Stromal cell of bone marrow (primary cell): Measurements from ENCODE around the gene CWC15.
"Not testable (repeated sequence)": the region's sequence is repeated elsewhere in the genome, so short reads cannot be mapped to it uniquely, and the experiment has no call there.

Experiments used
- DNase-seq: peaks from one replicate; pipeline ENCODE4 v3.0.0-alpha.2; 2012; ENCODE audit warnings: low read depth

CWC15 gene

DNA sequence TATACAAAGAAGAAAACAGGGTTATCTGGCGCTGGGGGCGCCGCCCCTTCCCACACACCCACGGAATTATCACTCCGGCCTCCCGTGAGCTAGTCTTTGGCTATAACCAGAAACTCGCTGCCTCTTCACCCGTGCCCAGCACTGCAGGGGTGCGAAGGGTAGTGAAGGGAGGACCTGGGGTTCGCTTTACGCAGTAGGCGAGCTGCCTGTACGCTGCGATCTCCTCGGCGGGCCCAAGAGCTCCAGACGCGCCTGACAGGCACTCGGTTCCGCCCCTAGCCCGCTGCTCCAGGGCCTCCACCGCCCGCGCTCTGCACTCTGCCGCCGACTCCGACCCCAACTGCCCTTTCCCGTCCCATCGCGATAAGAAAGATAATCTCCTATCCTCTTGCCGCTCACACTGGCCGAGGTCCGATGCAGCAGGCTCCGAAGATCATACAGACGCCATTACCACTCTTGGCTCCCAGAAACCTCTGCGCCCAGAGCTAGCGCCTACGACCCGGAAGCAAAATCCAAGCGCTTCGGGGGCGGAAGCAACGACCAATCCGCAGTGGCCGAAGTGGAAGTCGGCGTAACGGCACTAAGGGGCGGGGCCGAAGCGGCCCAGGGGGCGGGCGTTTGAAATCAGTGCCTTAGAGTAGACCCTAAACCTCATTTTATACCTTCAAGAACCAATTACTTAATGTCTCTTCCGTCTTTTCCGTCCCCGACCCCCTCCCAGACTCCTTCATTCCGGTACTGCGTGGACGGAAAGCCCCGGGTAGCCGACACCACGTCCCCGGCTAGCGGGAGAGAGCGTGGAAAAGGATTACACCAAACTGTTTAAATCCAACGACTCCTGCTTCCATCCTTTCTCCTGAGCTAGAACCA lies at the start of gene CWC15, which contains the start of gene KDM4D:
Gene CWC15, minus strand, starts transcription at position 458 of the 870 bp plus-strand sequence. CDS start 1,371 bp downstream, outside the sequence.
Gene KDM4D, plus strand, starts transcription at position 611 of the 870 bp plus-strand sequence. CDS start 23,664 bp downstream, outside the sequence.
- DNase-seq: peak; percentile 92

DNA sequence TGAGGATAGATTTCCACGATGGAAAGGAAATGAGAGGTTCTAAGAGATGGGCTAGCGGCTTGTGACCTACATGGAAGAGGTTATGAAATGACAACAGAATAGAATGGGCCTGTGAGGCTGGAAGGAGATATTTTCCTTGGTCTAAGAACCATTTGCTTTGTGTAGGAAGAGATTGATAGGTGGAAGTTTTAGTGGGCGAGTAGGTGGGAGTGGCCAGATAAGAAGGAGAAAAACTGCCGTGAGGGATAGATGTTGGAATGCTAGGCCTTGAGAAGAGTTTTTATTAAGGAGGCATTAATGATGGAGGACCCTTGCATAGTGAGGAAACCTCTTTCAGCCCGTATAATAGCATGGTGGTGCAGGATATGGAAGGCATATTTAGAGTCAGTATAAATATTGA lies 48.1 kb upstream of the CWC15 start:
- not testable (repeated sequence) for DNase-seq

DNA sequence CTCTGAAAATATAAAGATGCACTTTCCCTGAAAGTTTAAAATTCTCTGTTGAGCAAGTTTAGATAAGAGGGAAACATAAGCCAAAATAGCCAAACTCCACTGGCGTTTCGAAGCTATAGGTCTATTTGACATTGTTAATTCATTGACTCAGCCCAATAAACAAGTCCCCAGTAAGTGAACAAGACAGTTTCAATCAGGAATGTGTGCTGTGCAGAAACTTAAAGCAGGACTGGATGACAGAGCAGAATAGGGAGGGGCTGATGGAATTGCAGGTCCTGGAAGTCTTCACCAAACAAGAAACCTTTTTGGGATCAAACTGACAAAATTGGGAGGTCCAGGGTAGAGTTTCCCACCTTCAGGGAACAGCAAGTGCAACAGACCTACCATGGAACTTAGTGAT lies 42.8 kb upstream of the CWC15 start:
- DNase-seq: no peak

DNA sequence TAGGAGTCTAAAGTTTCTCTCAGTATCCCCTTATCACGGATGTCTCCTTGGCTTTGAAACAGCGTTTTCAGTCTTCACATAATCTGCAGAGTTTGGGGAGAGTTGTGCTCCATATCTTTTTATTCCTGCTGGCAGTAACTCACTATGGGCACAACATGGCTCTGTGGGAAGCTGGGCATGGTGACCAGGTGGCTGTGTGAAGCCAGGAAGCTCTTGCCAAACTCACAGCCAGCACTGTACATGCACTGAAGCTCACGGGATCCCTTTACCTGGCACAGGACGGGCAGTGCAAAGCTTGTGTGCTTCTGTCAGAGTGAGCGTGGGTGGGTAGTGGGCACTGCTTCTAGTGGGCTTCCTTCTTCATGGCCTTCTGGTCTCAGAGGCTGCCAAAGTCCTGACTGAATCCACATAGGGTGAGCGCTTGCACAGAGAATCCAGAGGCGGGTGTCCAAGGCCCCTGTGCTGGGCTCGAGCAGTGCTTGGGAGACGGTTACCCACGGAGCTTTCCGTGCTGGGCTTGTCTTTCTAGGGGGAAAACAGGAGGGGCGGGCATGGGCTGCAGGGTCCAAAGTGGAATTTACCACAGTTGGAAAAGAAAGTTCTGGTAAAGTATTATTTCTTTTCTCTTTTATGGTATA lies 40.9 kb upstream of the CWC15 start:
- DNase-seq: no peak

DNA sequence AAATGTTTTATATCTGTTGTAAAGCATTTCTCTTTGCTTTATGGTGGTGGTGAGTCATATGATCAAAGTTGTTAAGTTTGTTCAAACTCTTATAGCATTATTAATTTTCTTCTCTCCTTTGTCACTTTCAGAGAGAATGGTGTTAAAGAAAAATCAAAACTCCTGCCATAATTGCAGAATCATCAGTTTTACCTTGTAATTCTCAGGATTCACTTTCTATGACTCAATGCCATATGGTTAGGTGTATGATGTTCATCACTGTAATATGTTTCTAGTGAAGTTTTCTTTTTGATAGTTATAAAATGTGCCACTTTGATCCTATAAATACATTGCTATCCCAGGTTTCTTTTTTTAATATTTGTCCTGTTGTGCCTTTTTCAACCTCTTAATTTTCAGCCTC lies 38.0 kb upstream of the CWC15 start:
- no peak for DNase-seq

DNA sequence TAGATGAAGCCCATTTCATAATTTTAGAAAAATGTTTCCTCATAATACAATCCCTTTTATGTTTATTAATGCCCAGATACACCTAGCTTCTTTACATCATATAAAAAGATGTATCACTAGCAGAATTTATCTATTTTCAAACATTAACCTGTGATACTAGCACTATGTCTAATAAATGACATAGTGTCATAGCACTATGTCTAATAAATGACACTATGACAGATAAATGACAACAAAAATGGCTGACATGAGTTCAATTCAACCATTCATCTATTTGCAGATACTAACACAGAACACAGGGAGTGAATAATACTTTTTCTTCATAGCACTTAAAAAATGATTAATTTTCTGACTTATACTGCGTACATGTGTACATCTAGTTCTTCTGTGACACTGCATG lies 32.3 kb upstream of the CWC15 start:
- no peak for DNase-seq

DNA sequence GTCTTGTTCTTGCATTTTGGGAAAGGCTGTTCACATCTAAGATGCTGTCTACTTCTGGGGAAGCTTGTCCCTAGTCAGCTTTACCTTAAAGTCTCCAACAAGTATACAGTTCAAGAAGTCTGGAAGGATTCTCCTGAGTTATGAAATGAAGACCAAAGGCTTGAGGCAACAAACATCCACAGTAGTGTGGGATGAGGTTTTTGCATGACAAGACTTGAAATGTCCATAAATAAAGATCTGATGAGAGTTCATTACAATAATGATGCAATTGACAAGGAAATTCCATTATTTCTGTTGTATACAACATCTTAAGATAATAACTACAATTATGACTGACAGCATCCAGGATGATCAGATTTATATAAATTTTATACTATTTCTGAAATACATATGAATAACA lies 30.4 kb upstream of the CWC15 start:
- no peak for DNase-seq

DNA sequence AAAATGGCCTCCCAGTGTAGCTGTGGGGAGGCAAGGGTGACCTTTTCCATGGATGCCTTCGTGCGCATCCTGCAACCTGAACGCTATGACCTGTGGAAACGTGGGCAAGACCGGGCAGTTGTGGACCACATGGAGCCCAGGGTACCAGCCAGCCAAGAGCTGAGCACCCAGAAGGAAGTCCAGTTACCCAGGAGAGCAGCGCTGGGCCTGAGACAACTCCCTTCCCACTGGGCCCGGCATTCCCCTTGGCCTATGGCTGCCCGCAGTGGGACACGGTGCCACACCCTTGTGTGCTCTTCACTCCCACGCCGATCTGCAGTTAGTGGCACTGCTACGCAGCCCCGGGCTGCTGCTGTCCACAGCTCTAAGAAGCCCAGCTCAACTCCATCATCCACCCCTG lies 24.9 kb upstream of the CWC15 start:
- DNase-seq: no peak

DNA sequence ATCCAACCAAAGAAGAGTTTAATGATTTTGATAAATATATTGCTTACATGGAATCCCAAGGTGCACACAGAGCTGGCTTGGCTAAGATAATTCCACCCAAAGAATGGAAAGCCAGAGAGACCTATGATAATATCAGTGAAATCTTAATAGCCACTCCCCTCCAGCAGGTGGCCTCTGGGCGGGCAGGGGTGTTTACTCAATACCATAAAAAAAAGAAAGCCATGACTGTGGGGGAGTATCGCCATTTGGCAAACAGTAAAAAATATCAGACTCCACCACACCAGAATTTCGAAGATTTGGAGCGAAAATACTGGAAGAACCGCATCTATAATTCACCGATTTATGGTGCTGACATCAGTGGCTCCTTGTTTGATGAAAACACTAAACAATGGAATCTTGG lies 24.1 kb upstream of the CWC15 start:
- DNase-seq: no peak

DNA sequence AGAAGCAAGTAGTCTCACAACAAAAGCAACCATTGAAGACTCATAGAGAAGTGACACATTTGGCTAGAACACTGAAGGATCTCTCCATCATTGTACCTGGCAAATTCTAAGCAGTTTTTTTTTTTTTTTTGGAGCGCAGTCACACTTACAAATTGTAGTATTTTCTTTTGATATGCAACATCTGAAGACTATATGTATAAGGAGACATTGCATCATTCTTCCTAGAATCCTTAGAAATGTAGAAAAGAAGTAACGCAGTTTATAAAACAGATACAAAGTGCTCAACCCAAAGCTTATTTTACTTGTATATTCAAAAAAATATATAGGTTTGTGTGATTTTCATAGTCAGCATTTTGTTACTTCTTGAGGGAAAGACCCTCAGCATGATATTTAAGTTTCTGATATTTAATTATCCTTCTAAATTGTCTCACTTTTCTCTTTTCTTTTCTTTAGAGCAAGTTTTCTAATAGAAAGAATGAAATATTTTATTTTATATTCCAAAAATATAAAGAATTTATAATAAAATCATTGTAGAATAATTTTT lies 20.1 kb upstream of the CWC15 start:
- DNase-seq: no peak

DNA sequence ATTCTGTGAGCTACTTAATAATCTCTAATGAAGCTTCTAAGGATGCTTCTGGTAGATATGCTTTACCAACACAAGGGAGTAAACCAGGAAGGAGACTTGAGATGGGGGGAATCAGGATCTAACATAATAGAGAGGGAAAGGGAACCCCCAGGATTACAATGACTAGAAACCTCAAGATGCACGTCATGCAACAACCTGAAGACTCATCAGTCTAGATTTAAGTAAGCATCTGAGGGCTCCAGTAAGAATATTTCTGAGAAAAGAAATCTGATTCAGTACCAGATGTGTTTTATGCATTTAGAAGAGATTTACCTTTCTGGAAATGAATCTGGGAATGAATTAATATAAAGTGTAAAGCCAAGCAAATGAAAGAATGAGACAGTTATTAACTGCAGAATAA lies 15.4 kb upstream of the CWC15 start:
- no peak for DNase-seq

DNA sequence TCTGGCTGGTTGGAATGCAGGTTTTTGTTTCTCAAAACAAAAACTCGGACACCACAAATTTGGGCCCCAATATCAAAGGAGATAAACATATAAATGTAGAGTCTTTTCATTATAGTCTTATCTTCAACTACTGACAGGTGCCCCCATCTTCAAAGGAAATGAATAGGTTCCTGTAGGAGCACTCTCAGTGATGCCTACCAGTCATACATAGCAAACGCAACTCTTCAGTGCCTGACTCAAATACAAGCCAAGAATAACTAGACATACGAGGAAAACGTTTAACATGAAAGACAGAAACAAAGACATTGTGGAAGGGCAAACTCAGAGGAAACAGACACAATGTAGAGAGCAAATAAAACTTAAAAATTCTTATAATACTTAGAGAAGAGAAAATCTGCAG lies 14.0 kb upstream of the CWC15 start:
- DNase-seq: no peak

DNA sequence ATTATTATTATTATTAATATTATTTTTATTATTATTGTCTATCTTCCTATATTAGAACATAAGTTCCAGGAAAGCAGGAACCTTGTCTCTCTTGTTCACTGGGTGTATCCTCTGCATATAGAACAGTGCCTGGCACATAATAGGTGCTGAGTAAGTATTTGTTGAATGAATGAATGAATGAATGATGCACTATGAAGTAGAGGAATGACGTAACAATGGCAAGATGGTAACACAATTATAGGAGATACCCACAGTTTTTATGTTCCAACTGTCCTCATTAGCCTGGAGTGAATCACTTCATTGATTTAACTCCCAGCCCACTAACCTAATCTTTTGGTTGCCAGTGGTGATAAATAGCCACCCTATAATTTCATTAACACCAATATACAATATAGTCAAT lies 2.2 kb upstream of the CWC15 start:
- no peak for DNase-seq

DNA sequence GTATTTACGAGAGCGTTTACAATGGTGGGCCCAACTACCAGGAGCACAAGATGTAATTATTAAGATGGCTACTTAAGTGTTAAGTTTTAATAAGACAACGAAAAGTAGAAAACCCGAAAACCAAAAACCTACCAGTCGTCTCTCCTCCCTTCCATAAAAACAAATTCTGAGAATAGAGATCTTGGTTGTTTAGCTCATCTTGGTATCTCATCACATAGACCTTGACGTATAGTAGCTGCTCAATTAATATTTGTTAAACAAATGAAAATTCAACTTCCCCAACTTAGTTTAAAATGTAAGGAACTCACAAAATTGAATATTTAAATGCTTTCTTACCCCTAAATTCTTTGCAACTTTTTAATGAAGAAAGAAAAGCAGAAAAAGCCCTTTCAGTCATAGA lies 822 bp upstream of the CWC15 start:
- no peak for DNase-seq

DNA sequence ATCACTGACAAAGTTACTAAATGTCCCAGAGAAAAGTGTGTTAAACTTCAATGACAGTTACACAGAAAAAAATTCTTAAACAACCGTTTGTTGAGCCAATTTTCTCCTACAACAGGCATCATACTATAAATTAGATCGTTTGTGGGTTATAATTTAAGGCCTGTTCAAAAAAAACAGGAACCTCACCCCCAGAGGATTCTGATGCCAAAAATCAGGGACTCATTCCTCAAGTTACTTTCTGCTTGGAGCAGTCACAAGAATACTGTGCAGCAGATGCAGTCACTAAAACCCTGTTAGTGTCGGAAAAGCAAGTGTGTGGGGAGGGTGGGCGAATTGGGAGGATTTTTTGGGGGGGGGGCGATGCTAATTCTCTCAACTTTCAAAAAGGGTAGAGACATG lies 657 bp downstream of the CWC15 start:
- no peak for DNase-seq

DNA sequence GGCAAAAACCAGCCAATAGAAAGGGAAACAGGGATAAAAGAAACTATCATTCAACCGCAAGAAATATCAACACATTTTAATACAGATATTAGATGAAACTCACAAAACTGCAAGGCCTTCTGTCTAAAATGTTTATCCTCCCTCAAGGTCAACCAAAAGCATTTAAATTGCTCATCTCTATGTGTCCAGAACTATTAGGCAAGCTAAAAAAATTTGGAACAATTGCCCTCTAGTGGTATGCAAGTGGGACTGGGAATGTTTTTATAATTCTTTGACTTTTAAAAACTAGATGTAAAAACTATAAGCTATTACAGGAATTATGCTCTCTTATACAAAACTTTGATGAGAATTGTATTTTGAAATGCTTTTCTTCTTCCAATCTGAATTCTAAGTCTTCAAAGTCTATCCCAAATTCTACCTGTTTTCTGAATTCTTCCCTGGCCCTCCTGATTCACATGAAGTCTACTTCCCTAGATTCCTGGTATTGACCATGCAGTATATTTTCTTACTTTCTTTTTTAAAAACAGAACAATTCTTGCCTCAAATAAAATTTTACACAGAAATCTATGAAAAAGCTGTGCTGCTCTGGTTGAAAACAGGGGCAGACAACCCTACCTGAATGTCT lies 4.9 kb downstream of the CWC15 start:
- DNase-seq: peak; percentile 35

DNA sequence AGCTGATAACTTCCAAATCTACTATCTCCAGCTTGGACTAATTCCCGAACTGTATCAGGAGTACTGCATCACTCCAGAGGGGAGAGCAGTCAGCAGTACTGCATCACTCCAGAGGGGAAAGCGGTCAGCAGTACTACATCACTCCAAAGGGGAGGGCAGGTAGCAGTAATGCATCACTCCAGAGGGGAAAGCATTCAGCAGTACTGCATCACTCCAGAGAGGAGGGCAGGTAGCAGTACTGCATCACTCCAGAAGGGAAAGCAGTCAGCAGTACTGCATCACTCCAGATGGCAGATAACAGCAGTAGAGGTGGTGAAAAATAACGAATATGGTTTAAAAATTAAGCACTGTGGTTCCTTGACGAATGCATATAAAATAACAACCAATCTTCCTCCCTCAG lies 8.4 kb downstream of the CWC15 start:
- no peak for DNase-seq

DNA sequence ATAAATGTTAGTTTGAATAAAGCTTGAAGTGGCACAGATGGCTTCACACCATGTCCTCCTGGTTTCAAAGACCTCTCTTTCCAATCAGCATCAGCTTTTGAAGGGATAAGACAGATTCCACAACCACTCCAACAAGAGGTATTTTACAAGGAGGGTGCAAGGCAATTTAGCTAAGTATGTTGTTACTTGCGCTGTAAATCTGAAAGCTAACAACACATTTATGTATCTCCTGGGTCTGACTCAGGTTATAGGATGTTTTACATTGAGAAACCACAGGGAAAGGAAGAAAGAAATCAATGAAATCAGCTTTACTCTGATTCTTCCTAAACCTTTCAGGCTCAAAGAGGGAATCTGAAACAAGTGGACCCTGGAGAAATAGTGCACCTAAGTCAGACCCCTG lies 12.1 kb downstream of the CWC15 start:
- no peak for DNase-seq

DNA sequence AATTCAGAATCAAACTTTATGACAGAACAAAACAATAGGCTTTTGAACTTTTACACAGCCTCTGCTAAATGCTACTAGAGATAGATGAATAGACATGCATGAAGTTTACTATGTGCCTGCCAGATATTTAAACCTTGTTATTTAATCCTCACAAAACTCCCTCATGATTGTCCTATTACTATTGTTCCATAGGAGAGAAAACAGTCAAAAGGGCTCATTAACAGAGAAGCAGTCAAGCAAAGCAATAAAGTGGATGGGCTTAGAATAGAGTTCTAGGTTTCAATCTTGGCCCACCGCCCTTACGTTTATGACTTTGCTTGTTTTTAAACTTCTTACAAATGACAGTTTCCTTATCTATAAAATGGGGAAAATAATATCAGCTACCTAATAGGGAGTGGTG lies 12.9 kb downstream of the CWC15 start:
- no peak for DNase-seq

DNA sequence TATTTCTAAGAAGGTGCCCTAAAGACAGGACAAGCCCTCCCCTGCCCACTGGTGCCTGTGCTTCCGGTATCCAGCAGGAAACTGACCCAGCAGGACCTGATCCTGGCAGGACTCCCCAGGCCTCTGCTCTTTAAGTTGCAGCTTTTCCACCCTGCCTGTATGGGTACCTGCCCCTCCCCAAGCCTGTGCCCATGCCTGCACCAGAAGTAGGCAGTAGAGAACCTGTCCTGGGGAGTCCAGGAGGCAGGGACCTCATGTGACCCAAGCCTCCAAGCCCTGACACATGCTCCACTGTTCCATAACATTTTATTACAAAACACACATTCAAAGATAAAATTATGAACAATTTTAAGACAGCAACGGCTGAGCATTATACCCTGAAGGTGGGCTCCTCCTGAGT lies 14.2 kb downstream of the CWC15 start:
- no peak for DNase-seq

DNA sequence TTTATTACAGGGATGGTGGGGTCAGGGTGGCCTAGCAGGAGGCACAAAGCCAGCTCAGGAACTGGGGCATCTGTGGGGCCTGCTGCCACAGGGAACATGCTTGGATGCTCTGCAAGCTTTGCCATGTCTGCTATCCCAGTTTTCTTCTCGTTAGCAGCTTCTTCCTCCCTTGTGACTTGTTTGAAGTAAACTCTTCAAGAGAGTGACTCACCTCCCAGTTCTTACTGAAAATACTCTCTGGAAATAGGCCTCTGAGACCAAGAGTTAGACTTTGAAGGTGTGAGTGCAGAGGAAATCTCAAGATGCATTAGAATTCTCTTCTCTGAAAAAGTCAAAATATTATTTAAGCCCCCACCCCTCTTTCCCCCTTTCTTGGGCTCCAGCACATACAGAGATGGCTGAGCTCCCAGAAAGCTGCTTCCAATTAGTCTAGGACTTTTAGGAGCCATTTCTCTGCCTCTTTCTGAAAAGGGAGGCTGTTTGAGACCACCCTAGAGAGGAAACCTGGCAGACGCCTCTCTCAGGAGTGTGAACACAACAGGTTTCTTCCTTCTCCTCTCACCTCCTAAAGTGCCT lies 15.1 kb downstream of the CWC15 start:
- DNase-seq: no peak

DNA sequence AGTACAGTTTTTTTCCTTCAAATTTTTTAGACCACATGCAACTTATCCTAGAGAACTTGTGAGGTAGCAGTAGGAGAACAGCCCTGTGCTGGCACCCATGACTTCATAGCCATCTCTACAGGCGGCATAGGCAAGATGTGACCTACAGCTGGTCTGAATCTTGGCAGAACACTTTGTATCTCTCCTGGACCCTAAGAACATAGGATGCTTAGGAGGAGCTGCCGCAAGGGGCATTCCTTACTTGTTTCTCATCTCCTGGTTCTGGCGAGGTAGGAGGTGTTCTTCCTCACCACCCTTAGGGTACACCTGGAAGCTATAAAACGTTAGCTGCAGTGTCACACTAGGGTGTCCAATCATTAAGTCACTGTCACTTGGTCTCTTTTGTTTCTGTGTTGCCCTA lies 16.4 kb downstream of the CWC15 start:
- no peak for DNase-seq
